Thyroid gland (tissue), 4 donors: ENCODE measurements around the gene C19orf81.

ENCODE experiments used
- CTCF ChIP-seq, 6 experiments: fragments of 200-600 bp in 3 of 6; fragments of 450-650 bp in 3 of 6; sonication (generic) in 3 of 6; IDR thresholded peaks; one replicate each; pipeline ENCODE4 v1.5.1; 2016 to 2019; ENCODE audit warnings: antibody characterized with exemption in 6 of 6, mild to moderate bottlenecking in 2 of 6, inconsistent platforms in 1 of 6, moderate library complexity in 1 of 6
- POLR2A ChIP-seq, 2 donors: fragments of 450-650 bp; IDR thresholded peaks; one replicate each; pipeline ENCODE4 v1.6.1; 2017; ENCODE audit warnings: antibody characterized with exemption in 2 of 2, mild to moderate bottlenecking in 2 of 2, moderate library complexity in 1 of 2

GRCh38 chr19:50660088-50660366 lies 10.8 kb downstream of the C19orf81 start:
- TF ChIP-seq CTCF (IDR thresholded peaks at IDR 0.05) (no peak), POLR2A (IDR thresholded peaks at IDR 0.05) (no peak)
